HG03159 (cell line): Measurements from ENCODE around the gene UAP1L1.

Experiments used
- ATAC-seq: cut with Tn5 transposase; IDR thresholded peaks from one replicate; pipeline ENCODE4 v1.9.1; 2021; ENCODE audit warnings: mild to moderate bottlenecking, moderate library complexity; ENCODE audit not compliant: unreplicated experiment

The UAP1L1 gene

GRCh38 chr9:137129456-137130175, 52.3 kb downstream of the UAP1L1 start:
- ATAC-seq, result peak; percentile 79

GRCh38 chr9:137130176-137130755, 52.9 kb downstream of the UAP1L1 start:
- ATAC-seq, result no peak
